Right lobe of liver (tissue), 4 donors: ENCODE results near the gene FREM3.

Source experiments
- POLR2A ChIP-seq: fragments of 450-650 bp; IDR thresholded peaks from one replicate; pipeline ENCODE4 v1.6.1; 2017; ENCODE audit warnings: antibody characterized with exemption, mild to moderate bottlenecking
- TF ChIP-seq, protein P1 (sequence below), 4 donors: fragments of 200-600 bp in 3 of 4; fragments of 450-650 bp in 1 of 4; IDR thresholded peaks; one replicate each; pipeline versions ENCODE4 v1.5.1 to v1.8.0; 2016 to 2022; ENCODE audit warnings: antibody characterized with exemption in 4 of 4, mild to moderate bottlenecking in 2 of 4
- donor health status: DM: no; HTN: no; CAD: no.
- donor health status: DM: no; HTN: no; CAD: no.
- donor health status: DM: no; HTN: yes; CAD: no.

DNA sequence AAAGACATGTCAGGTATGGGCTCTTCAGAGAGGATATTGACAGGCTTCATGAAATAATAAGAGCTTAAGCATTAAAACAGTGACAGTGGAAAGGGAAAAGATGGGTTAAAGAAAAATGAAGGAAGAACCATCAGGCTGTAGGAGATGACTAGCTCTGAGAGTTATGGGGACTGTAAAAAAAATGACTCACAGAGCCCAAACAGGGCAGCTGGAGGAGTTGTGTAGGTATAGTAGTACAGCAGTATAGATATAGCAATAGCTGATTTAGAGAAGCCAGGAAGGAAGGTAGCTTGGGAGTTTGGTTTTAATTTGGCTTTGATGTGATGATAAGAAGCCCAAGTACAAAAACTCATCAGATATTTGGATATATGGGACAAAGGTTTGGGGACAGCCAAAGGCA lies 66.6 kb downstream of the FREM3 start:
- TF ChIP-seq, protein P1, sequence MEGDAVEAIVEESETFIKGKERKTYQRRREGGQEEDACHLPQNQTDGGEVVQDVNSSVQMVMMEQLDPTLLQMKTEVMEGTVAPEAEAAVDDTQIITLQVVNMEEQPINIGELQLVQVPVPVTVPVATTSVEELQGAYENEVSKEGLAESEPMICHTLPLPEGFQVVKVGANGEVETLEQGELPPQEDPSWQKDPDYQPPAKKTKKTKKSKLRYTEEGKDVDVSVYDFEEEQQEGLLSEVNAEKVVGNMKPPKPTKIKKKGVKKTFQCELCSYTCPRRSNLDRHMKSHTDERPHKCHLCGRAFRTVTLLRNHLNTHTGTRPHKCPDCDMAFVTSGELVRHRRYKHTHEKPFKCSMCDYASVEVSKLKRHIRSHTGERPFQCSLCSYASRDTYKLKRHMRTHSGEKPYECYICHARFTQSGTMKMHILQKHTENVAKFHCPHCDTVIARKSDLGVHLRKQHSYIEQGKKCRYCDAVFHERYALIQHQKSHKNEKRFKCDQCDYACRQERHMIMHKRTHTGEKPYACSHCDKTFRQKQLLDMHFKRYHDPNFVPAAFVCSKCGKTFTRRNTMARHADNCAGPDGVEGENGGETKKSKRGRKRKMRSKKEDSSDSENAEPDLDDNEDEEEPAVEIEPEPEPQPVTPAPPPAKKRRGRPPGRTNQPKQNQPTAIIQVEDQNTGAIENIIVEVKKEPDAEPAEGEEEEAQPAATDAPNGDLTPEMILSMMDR (IDR thresholded peaks at IDR 0.05) = no peak
- TF ChIP-seq POLR2A = no peak
